ENCODE data around the gene ATRN.

The ATRN gene

GRCh38 chr20:3658716-3659491 lies 188.1 kb downstream of the ATRN start:
- TF ChIP-seq CTCF (conservative IDR thresholded peaks at IDR 0.05) = no peak
- TF ChIP-seq ZFX (IDR thresholded peaks at IDR 0.05) = no peak

DNA sequence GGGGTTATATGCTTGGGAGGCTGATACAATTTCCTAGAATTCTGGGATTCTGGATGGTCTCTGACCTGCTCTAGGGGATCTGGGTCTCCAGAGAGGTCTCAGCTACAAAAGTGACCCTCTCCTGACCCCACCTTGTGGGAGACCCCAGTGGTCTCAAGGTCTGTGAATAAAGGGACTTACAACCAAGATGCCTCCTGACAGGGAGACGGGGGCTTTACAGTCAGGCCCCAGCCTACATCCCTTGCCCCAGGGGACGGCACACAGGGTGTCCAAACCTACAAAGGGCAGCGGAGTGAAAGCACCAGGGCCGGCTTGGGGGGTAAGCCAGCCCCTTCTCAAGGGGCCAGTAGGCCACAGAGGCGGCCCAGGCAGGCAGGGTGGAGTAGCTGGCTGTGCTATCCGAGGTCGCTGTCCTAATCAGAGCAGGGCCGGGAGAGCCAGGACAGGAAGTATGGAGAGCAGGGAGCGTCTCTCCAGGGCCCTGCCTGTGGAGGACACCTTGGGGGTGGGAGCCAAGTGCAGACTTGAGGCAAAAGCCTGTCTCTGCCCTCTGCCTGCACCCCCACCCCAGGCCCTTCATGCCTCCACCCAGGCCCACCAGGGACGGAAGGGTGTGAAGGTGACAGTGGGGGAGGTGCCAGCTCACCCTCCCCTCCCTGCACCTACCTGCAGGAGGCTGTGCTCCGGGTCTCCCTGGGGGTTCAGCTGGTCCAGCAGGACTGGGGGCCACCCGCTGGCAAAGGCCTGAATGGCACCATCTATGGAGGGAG lies 188.9 kb downstream of the ATRN start:
- TF ChIP-seq CTCF (conservative IDR thresholded peaks at IDR 0.05) (no peak), ZFX (IDR thresholded peaks at IDR 0.05) (no peak)
- H3K27ac ChIP-seq = no peak overlapping the region

More at GRCh38 chr20:3658716-3659491, 188.1 kb downstream of the ATRN start:
- H3K27ac ChIP-seq = no peak overlapping the region

GRCh38 chr20:3660262-3661059 lies 189.6 kb downstream of the ATRN start:
- no peak overlapping the region for H3K27ac ChIP-seq
- TF ChIP-seq ZFX (IDR thresholded peaks at IDR 0.05) (no peak), CTCF (conservative IDR thresholded peaks at IDR 0.05) (no peak)

DNA sequence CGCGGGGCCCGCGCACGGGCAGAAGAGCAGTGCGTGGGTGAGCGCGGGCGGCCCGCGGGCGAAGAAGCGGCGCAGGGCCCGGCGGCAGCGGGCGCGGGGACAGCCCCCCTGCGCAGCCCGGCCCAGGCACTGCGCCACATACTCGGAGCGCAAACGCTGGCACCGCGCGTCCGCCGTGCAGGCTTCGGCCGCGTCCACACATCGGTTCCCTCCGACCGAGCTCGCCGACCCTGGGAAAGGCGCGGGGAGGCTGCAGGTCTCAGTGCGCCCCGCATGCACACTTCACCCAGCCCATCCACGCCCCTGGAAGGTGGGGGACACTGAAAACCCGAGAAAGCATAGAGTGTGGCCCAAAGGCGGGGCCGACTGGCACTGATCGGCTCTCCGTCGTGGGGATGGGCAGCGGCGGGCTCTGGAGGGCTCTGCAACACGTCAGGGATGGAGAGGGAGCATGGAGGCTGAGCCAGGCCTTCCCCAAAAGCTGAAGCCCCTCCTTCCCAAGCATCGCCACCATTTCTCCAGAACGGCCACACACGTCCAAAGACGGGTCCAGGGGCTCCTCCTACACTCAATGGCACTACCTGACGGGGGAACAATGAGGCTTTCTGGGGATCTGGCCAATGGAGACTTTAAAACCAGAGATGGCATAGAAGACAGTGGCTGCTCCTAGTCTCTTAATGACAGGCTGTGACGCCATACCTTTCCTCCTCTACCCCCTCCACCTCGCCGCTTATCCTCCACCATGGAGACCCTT lies 190.4 kb downstream of the ATRN start:
- no peak overlapping the region for H3K27ac ChIP-seq
- TF ChIP-seq ZFX (IDR thresholded peaks at IDR 0.05) = no peak
- no peak for TF ChIP-seq CTCF (conservative IDR thresholded peaks at IDR 0.05)

DNA sequence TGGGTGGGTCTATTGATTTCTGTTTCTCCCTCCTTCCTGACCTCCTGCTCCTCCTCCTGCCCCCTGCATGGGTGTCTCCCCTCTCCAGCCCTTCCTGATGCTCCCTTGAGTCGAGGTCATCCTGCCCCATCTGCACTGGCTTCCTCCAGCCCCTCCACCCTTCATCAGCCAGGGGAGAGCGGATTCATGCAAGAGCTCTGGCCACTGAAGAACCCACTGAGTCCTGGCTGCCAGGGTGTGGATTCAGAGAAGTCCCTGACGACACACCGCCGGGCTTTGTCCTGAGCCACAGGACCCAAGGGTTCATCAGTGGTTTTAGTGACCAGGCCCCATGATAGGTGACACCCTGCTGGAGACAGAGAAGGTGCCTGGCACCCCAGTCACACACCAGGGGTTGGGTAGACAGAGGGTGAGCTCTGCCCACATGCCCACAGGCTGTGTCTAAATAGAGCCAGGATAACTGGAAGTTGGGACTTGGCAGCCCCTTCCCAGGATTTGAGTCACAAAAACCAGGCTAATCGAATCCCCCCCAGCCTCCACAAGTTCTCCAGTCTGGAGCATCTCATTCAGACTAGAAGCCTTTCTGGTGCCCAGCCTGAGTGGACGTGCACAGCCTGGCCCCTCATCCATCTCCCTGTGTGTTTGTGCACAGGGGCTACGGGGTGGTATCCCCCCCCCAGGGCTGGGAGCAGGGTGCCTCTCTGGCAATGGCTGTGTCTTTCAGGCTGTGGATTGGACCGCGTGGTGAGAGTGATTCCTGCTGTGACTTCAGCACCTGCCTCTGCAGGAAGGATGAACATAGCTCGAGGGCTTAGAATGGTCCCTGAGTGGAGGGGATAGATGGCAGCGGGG lies 191.2 kb downstream of the ATRN start:
- TF ChIP-seq ZFX (IDR thresholded peaks at IDR 0.05) = no peak
- no peak for TF ChIP-seq CTCF (conservative IDR thresholded peaks at IDR 0.05)
- no peak overlapping the region for H3K27ac ChIP-seq

DNA sequence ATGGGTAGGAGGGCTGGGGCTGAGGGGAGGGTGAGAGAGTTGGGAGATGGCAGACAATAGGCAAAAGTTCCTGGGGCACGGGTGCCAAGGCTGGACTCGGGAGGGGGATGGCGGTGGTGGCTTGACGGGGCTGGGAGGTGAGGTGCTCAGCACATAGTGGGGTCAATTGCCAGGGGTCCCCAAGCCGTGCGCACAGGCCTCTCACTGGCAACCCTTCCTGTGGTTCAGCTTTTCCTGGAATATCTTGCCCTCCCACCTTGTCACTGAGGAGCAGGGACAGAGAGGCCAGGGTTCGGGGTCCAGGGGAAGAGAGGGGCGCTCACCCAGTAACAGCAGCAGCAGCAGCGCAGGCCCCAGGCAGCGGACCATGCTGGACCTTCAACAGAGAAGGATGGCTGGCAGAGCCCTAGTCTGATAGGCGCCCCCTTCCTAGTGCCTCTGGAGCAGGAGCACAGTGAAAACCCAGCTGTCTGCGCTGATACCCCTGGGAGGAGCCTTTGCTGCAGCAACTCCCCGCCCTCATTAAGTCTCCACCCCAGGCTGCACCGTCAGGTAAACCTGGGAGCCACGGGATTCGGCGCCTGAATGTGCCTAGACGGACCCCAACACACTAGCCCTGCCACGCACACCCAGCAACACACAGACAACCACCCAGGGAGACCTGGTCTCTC lies 192.3 kb downstream of the ATRN start, which contains the start of gene GFRA4:
TSS of gene GFRA4 (minus strand) at position 369 of the 671 bp plus-strand sequence. CDS start at position 369, 0 bp downstream.
- H3K27ac ChIP-seq = no peak within 1 kb of the TSS
- TF ChIP-seq CTCF (conservative IDR thresholded peaks at IDR 0.05) (no peak), ZFX (IDR thresholded peaks at IDR 0.05) (no peak)

Data from C4-2B (cell line).